Measurements from ENCODE around the gene CLIC6. TPM values are rescaled to one million over a fixed set of nuclear protein-coding genes. Genes with fewer than 3 reads are reported as not detected.

Gene CLIC6
- total RNA-seq (2021; fragmentation: NEBNext Ultra II Directional; extraction: Animal tissue kit (Norgen Biotek cat#: 25700)): 1.3 and 1.6 TPM in 2 replicates
- 0.30 and 0.42 TPM in 2 replicates for polyA plus RNA-seq (2011; rRNA removed)
- polyA plus RNA-seq (2011; cell fraction: cytosol; rRNA removed): 0.37 TPM
- 0.21 TPM for polyA plus RNA-seq (2011; cell fraction: nucleus; rRNA removed)
- 1.5 to 2.1 TPM (median 1.9 TPM) in 4 replicates for polyA plus RNA-seq (2012, experiment 1 of 2)
- 0.68 TPM for polyA plus RNA-seq (2012, experiment 2 of 2)
- 0.91 TPM for polyA plus RNA-seq (2013, experiment 1 of 2)
- 1.0 TPM for polyA plus RNA-seq (2013, experiment 2 of 2)
- polyA minus RNA-seq (2011; rRNA and poly(A)+ RNA removed): 0.19 and 0.29 TPM in 2 replicates
- polyA minus RNA-seq (2011; cell fraction: cytosol; rRNA and poly(A)+ RNA removed): 0.37 TPM
- 0.20 TPM for polyA minus RNA-seq (2011; cell fraction: nucleus; rRNA and poly(A)+ RNA removed)
- long read RNA-seq, experiment 1, partial matches to known transcripts: 1 of 2 reads
- long read RNA-seq, experiment 1, other reads (novel, unspliced or antisense): 0 of 2 reads
- long read RNA-seq, experiment 2: 0 reads

DNA sequence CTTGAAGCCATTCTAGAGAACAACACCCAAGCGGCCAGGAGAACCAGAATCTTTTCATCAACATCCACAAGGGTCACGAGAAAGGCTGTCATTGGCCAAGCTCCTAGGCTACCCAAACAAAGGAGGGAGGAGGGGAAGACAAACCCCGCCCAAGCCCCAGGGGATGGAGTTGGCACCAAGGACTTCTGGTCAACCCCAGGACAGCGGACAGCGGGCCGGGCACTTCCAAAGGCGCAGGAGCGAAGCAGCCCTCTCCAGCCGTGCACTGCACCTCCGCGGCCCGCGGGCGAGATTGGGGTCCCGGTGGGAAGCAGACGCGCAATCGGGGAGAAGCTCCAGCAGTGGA, at the start of gene CLIC6:
Gene CLIC6, plus strand, starts transcription at position 192 of the 346 bp plus-strand sequence. CDS start 395 bp downstream, outside the sequence.
- Histone ChIP-seq H3K9me3 (ENCODE audit: insufficient read depth in 2 of 2, low read depth in 1 of 2, low read length in 1 of 2) (no peaks in the 10 kb centered on the region), H2BK20ac (ENCODE audit: low read length) (no peak within 1 kb of the TSS), H3K14ac (ENCODE audit: insufficient read length) (no peak within 1 kb of the TSS), H3K23me2 (ENCODE audit: low read depth, low read length) (peaks cover 16% of the 10 kb centered on the region; the same call in 1 of the 2 replicates), H3K56ac (replicated peaks; ENCODE audit: insufficient read length, low read depth, low read length) (no peak within 1 kb of the TSS), H2BK12ac (ENCODE audit: low read depth, low read length) (no peak within 1 kb of the TSS), H3K79me2 (ENCODE audit: control insufficient read depth in 1 of 2, insufficient read depth in 2 of 2, low read length in 2 of 2) (no peaks in the 10 kb centered on the region), H3K27me3 (replicated peaks in 1 of 4; ENCODE audit: control insufficient read depth in 3 of 4, extremely low read depth in 1 of 4, insufficient read depth in 3 of 4, low read length in 3 of 4) (peaks cover 22 to 50% (median 40%) of the 10 kb centered on the region in 4 experiments), H2AFZ (ENCODE audit: low read length) (peak within 1 kb of the TSS; percentile 28; the same call in 1 of the 2 replicates), H4K5ac (ENCODE audit: insufficient read length, low read depth, low read length) (no peak within 1 kb of the TSS), H3K79me1 (ENCODE audit: low read depth, low read length) (no peaks in the 10 kb centered on the region), H3K4ac (replicated peaks; ENCODE audit: insufficient read length, low read depth, low read length) (no peak within 1 kb of the TSS), H2BK120ac (replicated peaks; ENCODE audit: low read depth, low read length) (no peak within 1 kb of the TSS), H3K4me1 (replicated peaks in 1 of 4; ENCODE audit: control insufficient read depth in 3 of 4, insufficient read depth in 4 of 4, low read length in 3 of 4) (peaks cover 0 to 9% (median 3%) of the 10 kb centered on the region in 4 experiments; a peak in 4 of 7 replicates), H3K36me3 (ENCODE audit: control insufficient read depth in 2 of 4, insufficient read depth in 4 of 4, low read length in 3 of 4) (no peaks in the 10 kb centered on the region), H3K23ac (ENCODE audit: insufficient read length) (no peak within 1 kb of the TSS), H2BK15ac (ENCODE audit: low read length) (no peak within 1 kb of the TSS), H3K27ac (ENCODE audit: low read depth, low read length) (no peak within 1 kb of the TSS), H2AK5ac (ENCODE audit: low read depth, low read length) (no peak within 1 kb of the TSS; the same call in 1 of the 2 replicates), H2BK5ac (ENCODE audit: low read depth, low read length) (no peak within 1 kb of the TSS), H3K4me2 (ENCODE audit: insufficient read depth in 1 of 2, low read depth in 2 of 2, low read length in 2 of 2) (peak within 1 kb of the TSS; percentile 68 to 71), H3K18ac (ENCODE audit: extremely low read depth, low read length) (peak within 1 kb of the TSS; percentile 19; the same call in 1 of the 2 replicates), H4K20me1 (replicated peaks in 1 of 2; ENCODE audit: control insufficient read depth in 1 of 2, insufficient read depth in 2 of 2, low read length in 2 of 2) (no peaks in the 10 kb centered on the region), H3K4me3 (ENCODE audit: extremely low read depth in 1 of 4, insufficient read depth in 2 of 4, low read depth in 3 of 4, low read length in 4 of 4) (peak within 1 kb of the TSS; percentile 40 to 67 (median 52)), H4K8ac (ENCODE audit: extremely low read depth, insufficient read depth, low read length) (no peak within 1 kb of the TSS; the same call in 1 of the 2 replicates), H4K91ac (replicated peaks; ENCODE audit: insufficient read length, low read length) (no peak within 1 kb of the TSS), H3K9ac (replicated peaks in 1 of 4; ENCODE audit: extremely low read depth in 1 of 4, low read depth in 3 of 4, low read length in 3 of 4) (no peak within 1 kb of the TSS)
- POLR2A ChIA-PET (ENCODE audit: partially characterized antibody): no interaction called here
- DNase-seq (ENCODE audit: low read depth in 1 of 2, low spot score in 2 of 2): no peak
- 4% methylated on average over 17 of the region's 18 CpGs; no CpG with 5 or more reads in 1 of the 2 experiments for WGBS, 2 experiments (ENCODE audit: extremely low coverage in 1 of 2, insufficient coverage in 1 of 2, insufficient read length in 1 of 2, insufficient replicate concordance in 2 of 2, low coverage in 1 of 2, low lambda C conversion rate in 2 of 2, missing lambda C conversion rate in 1 of 2)
- FAIRE-seq: no peak
- CTCF ChIA-PET (ENCODE audit: partially characterized antibody): interaction anchor here (1.2 kb wide), 1 partner anchor 9 kb away, joined by 4 read pairs; no protein-coding TSS in a partner anchor
- no peak for TF ChIP-seq ATF2 (IDR thresholded peaks at IDR 0.05; ENCODE audit: low read length)
- TF ChIP-seq RFX5 (IDR thresholded peaks at IDR 0.05; ENCODE audit: borderline replicate concordance, low read depth, low read length): no peak
- no peak for TF ChIP-seq TEAD4 (IDR thresholded peaks at IDR 0.05; ENCODE audit: low read depth, low read length)
- no peak for TF ChIP-seq SIX5 (IDR thresholded peaks at IDR 0.05; ENCODE audit: low read depth, low read length)
- no peak for TF ChIP-seq JUN (IDR thresholded peaks at IDR 0.05; ENCODE audit: low read depth, low read length)
- TF ChIP-seq RXRA (IDR thresholded peaks at IDR 0.05; ENCODE audit: insufficient read depth, low read depth, low read length): no peak
- no peak for TF ChIP-seq EGR1 (IDR thresholded peaks at IDR 0.05; ENCODE audit: borderline replicate concordance, low read depth, low read length)
- TF ChIP-seq SUZ12 (IDR thresholded peaks at IDR 0.05; ENCODE audit: low read length): peak; percentile 77; the same call in 1 of the 2 replicates
- no peak for TF ChIP-seq MAX (IDR thresholded peaks at IDR 0.05)
- TF ChIP-seq CREB1 (IDR thresholded peaks at IDR 0.05): no peak
